HepG2 (cell line): ENCODE data around the gene CCDC57. TPM values are rescaled to one million over a fixed set of nuclear protein-coding genes. Genes with fewer than 3 reads are reported as not detected.

Experiments used
- ATAC-seq: fragments of 200-7000 bp; cut with Tn5 transposase; 3 replicates; pipeline ENCODE4 v1.9.1; 2020; ENCODE audit warnings: mild to moderate bottlenecking, moderate library complexity
- Bru-seq: library from RNA; stranded (reverse); fragments of 400-500 nt; gene quantifications from one replicate; lab custom pipeline; 2021; lab: Mats Ljungman, UMichigan
- BruChase-seq, 2 experiments: library from RNA; stranded (reverse); fragments of 400-500 nt; gene quantifications; one replicate each; lab custom pipeline; 2021; lab: Mats Ljungman, UMichigan
- BruUV-seq: library from RNA; stranded (reverse); fragments of 400-500 nt; replicated peaks from 2 replicates; lab custom pipeline; 2021; lab: Mats Ljungman, UMichigan
- CTCF ChIA-PET: fragments of 300-600 bp; formaldehyde crosslinking; extraction: SDS; loops from one replicate; lab custom pipeline; 2021; ENCODE audit warnings: low total read pairs, inconsistent platforms, low intra/inter-chr PET ratio; lab: Yijun Ruan, JAX
- POLR2A ChIA-PET: fragments of 350-600 bp; sonication (Branson Sonifier 250); formaldehyde crosslinking; loops from one replicate; lab custom pipeline; 2020; ENCODE audit warnings: antibody characterized with exemption, inconsistent platforms; lab: Yijun Ruan, JAX
- DNase-seq: peaks from one replicate; pipeline ENCODE4 v3.0.0-alpha.2; 2015; ENCODE audit warnings: low spot score
- FAIRE-seq: peaks from 3 replicates; lab custom pipeline; 2011; peaks lifted over from hg19 to GRCh38; lab: Jason Lieb, UNC
- H2AFZ ChIP-seq: one replicate; pipeline ENCODE4 v1.6.1; 2011; ENCODE audit warnings: low read length, inconsistent platforms
- H3K27ac ChIP-seq: fragments of 300-600 bp; 3 replicates; pipeline ENCODE4 v1.8.0; 2011; ENCODE audit warnings: mixed run types, mild to moderate bottlenecking, mixed read lengths, low read length, inconsistent platforms; ENCODE audit not compliant: insufficient read depth; ENCODE audit errors: extremely low read length
- H3K27me3 ChIP-seq, 2 experiments: fragments of 200-600 bp in 1 of 2; 2 replicates in 1 of 2; 3 replicates in 1 of 2; pipeline versions ENCODE4 v1.6.0 to v1.8.0; 2011; ENCODE audit warnings: low read length in 2 of 2, mild to moderate bottlenecking in 2 of 2, moderate library complexity in 2 of 2, inconsistent platforms in 1 of 2; ENCODE audit not compliant: insufficient read depth in 2 of 2, control insufficient read depth in 1 of 2
- H3K36me3 ChIP-seq, 2 experiments: fragments of 200-600 bp in 1 of 2; replicated peaks in 1 of 2; 2 replicates in 1 of 2; 3 replicates in 1 of 2; pipeline versions ENCODE4 v1.5.1 to v1.8.0; 2011; ENCODE audit warnings: low read length in 2 of 2, inconsistent platforms in 1 of 2; ENCODE audit not compliant: insufficient read depth in 2 of 2, control insufficient read depth in 1 of 2
- H3K4me1 ChIP-seq: 2 replicates; pipeline ENCODE4 v1.5.1; 2012; ENCODE audit warnings: low read length, inconsistent platforms; ENCODE audit not compliant: insufficient read depth
- H3K4me2 ChIP-seq: 2 replicates; pipeline ENCODE4 v1.6.0; 2011; ENCODE audit warnings: low read depth, low read length, inconsistent platforms
- H3K4me3 ChIP-seq, 3 experiments: fragments of 200-600 bp in 1 of 3; sonication (generic), shearing (Covaris generic) in 1 of 3; replicated peaks in 1 of 3; 2 replicates each; pipeline ENCODE4 v1.5.1; 2011 to 2016; ENCODE audit warnings: low read length in 3 of 3, inconsistent platforms in 2 of 3, low read depth in 2 of 3, mild to moderate bottlenecking in 2 of 3, control low read depth in 1 of 3, mixed read lengths in 1 of 3; ENCODE audit not compliant: insufficient read depth in 1 of 3
- H3K79me2 ChIP-seq: one replicate; pipeline ENCODE4 v1.6.1; 2011; ENCODE audit warnings: low read length, inconsistent platforms; ENCODE audit not compliant: insufficient read depth
- H3K9ac ChIP-seq: 2 replicates; pipeline ENCODE4 v1.6.0; 2011; ENCODE audit warnings: mild to moderate bottlenecking, low read depth, low read length, inconsistent platforms; ENCODE audit not compliant: insufficient read depth
- H3K9me3 ChIP-seq: 2 replicates; pipeline ENCODE4 v1.5.1; 2012; ENCODE audit warnings: mild to moderate bottlenecking, low read length
- H4K20me1 ChIP-seq: 2 replicates; pipeline ENCODE4 v1.6.0; 2011; ENCODE audit warnings: inconsistent platforms, mild to moderate bottlenecking, low read length, moderate library complexity; ENCODE audit not compliant: insufficient read depth
- ATF1 ChIP-seq: IDR thresholded peaks from 2 replicates; pipeline ENCODE4 v1.6.1; 2016; ENCODE audit warnings: mild to moderate bottlenecking, control low read depth
- EP300 ChIP-seq, 3 experiments: sonication (generic) in 1 of 3; formaldehyde crosslinking in 1 of 3; IDR thresholded peaks; 2 replicates each; pipeline versions ENCODE4 v1.5.1 to v1.6.1; 2011 to 2020; ENCODE audit warnings: low read depth in 2 of 3, low read length in 2 of 3, borderline replicate concordance in 1 of 3, improper control_type of control experiment in 1 of 3, mild to moderate bottlenecking in 1 of 3, missing genetic modification reagents in 1 of 3, moderate library complexity in 1 of 3
- NFE2L2 ChIP-seq: fragments of 150-350 bp; IDR thresholded peaks from 2 replicates; pipeline ENCODE4 v1.6.1; 2014; ENCODE audit warnings: low read length
- PCBP1 ChIP-seq: fragments of 200-400 bp; formaldehyde crosslinking; IDR thresholded peaks from 2 replicates; pipeline ENCODE4 v1.6.1; 2017; ENCODE audit warnings: mild to moderate bottlenecking, low read depth, low read length, borderline replicate concordance
- TGIF2 ChIP-seq: IDR thresholded peaks from 2 replicates; pipeline ENCODE4 v1.6.1; 2016; ENCODE audit warnings: control low read depth, missing compliant biosample characterization
- ZNF136 ChIP-seq: sonication (generic); formaldehyde crosslinking; IDR thresholded peaks from 2 replicates; pipeline ENCODE4 v1.8.1; 2022; ENCODE audit warnings: low read depth, mild to moderate bottlenecking, moderate library complexity, missing genetic modification reagents
- ZNF18 ChIP-seq: sonication (generic); formaldehyde crosslinking; IDR thresholded peaks from 2 replicates; pipeline ENCODE4 v1.8.0; 2022; ENCODE audit warnings: mild to moderate bottlenecking, missing genetic modification reagents; ENCODE audit not compliant: insufficient replicate concordance
- ZNF207 ChIP-seq: fragments of 450-650 bp; IDR thresholded peaks from 2 replicates; pipeline ENCODE4 v1.6.1; 2016; ENCODE audit warnings: antibody characterized with exemption, borderline replicate concordance
- ZNF768 ChIP-seq: sonication (generic); formaldehyde crosslinking; IDR thresholded peaks from 2 replicates; pipeline ENCODE4 v1.4.0; 2020; ENCODE audit warnings: missing genetic modification reagents
- WGBS: methylation state at CpG from one replicate; pipeline ENCODE4 v1.1.6; 2017; ENCODE audit warnings: low lambda C conversion rate; 5-methylcytosine and 5-hydroxymethylcytosine counted together
- in situ Hi-C: cut with HindIII; loops from 2 replicates; pipeline ENCODE4 v1.10.0; 2017; ENCODE audit warnings: low pct_unique_long_range_greater_than_20kb; ENCODE audit not compliant: extremely low pct_ligation_motif_present
- intact Hi-C: fragments of 100-400 bp; cut with micrococcal nuclease; formaldehyde crosslinking; loops from one replicate; pipeline ENCODE4 v1.10.0; 2022; ENCODE audit not compliant: unreplicated experiment
- long read RNA-seq, 2 experiments: library from RNA in 1 of 2; library from polyadenylated mRNA in 1 of 2; stranded (forward) in 1 of 2; unstranded in 1 of 2; transcript quantifications; one replicate each; pipeline ENCODE4 v2.0.0, GENCODE V29; 2019 to 2022
- polyA minus RNA-seq, 3 experiments: library from RNA; depleted of rRNA, polyadenylated mRNA; stranded (reverse); fragments of >200 nt; gene quantifications; 2 replicates each; pipeline ENCODE4 v1.2.3, GENCODE V29; 2011; ENCODE audit warnings: low replicate concordance in 1 of 3
- polyA plus RNA-seq, 8 experiments: library from polyadenylated mRNA; depleted of rRNA in 3 of 8; stranded (reverse) in 7 of 8; unstranded in 1 of 8; fragments of >200 nt; fragmentation: Illumina TruSeq in 4 of 8; extraction: Trizol in 4 of 8; gene quantifications; 2 replicates each; pipeline versions ENCODE4 v1.2.1 to v1.2.3, GENCODE V29; 2011 to 2016; ENCODE audit warnings: low read depth in 4 of 8, missing spikeins in 1 of 8, mixed read lengths in 1 of 8; ENCODE audit not compliant: insufficient read depth in 1 of 8
- total RNA-seq, 5 experiments: library from RNA; depleted of rRNA; stranded (reverse); fragments of >200 nt; fragmentation: Illumina TruSeq; extraction: Trizol; gene quantifications; 2 replicates each; pipeline ENCODE4 v1.2.3, GENCODE V29; 2016; ENCODE audit warnings: low read depth in 1 of 5

The CCDC57 gene, protein sequence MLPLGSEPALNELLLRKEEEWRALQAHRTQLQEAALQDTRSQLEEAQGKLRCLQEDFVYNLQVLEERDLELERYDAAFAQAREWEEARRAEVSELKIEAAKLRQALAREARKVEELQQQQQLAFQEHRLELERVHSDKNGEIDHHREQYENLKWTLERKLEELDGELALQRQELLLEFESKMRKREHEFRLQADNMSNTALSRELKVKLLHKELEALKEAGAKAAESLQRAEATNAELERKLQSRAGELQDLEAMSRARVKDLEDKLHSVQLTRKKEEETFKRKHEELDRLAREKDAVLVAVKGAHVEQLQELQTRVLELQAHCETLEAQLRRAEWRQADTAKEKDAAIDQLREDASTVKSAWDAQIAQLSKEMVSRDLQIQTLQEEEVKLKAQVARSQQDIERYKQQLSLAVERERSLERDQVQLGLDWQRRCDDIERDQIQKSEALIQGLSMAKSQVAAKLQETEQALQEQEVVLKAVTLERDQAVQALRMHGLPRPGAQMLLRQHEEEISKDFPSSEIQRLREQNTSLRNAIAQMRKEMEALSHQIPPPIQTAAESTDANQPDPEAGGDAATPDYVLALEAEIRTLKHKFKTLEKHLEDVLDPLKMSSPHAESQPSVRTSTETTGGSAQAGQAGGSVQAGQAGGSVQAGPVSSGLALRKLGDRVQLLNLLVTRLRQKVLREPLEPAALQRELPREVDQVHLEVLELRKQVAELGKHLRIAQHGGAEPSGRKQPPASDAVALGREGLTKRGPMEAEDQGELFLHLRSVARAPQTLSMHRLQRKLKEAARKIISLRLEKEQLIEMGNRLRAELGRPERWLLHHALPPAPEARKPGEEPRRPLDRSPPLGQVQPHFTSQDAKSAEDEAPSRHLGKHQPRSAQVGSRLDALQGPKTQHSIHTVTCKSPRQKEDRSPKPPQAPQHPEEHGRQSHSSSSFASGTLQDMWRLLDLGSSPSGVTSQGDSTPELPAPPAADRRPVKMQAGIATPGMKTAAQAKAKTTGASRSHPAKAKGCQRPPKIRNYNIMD
- total RNA-seq (2016; rRNA removed; fragmentation: Illumina TruSeq; extraction: Trizol) (54.8 and 59.9 TPM in 2 replicates), polyA plus RNA-seq (2011; rRNA removed) (59.3 and 69.8 TPM in 2 replicates), polyA minus RNA-seq (2011; rRNA and poly(A)+ RNA removed; ENCODE audit: low replicate concordance) (23.1 and 32.6 TPM in 2 replicates), Bru-seq, nascent RNA (percentile 49 among the genes with signal in this experiment), BruChase-seq, experiment 1, labeled RNA remaining after a 6-hour chase (percentile 55 among the genes with signal in this experiment), BruChase-seq, experiment 2, labeled RNA remaining after a 2-hour chase (percentile 55 among the genes with signal in this experiment)
- total RNA-seq (2016; cell fraction: cytosol; rRNA removed; fragmentation: Illumina TruSeq; extraction: Trizol; ENCODE audit: low read depth), result 85.1 and 122 TPM in 2 replicates
- total RNA-seq (2016; cell fraction: insoluble cytoplasmic fraction; rRNA removed; fragmentation: Illumina TruSeq; extraction: Trizol), result 54.5 and 62.8 TPM in 2 replicates
- total RNA-seq (2016; cell fraction: membrane; rRNA removed; fragmentation: Illumina TruSeq; extraction: Trizol), result 78.3 and 105 TPM in 2 replicates
- 40.6 and 45.1 TPM in 2 replicates for total RNA-seq (2016; cell fraction: nucleus; rRNA removed; fragmentation: Illumina TruSeq; extraction: Trizol)
- 59.9 and 140 TPM in 2 replicates for polyA plus RNA-seq (2011; cell fraction: cytosol; rRNA removed)
- 103 and 130 TPM in 2 replicates for polyA plus RNA-seq (2011; cell fraction: nucleus; rRNA removed)
- polyA plus RNA-seq (2012), result 48.8 and 63.7 TPM in 2 replicates
- 113 and 149 TPM in 2 replicates for polyA plus RNA-seq (2016; cell fraction: cytosol; fragmentation: Illumina TruSeq; extraction: Trizol; ENCODE audit: low read depth)
- 62.5 and 66.4 TPM in 2 replicates for polyA plus RNA-seq (2016; cell fraction: insoluble cytoplasmic fraction; fragmentation: Illumina TruSeq; extraction: Trizol; ENCODE audit: low read depth)
- 95.1 and 110 TPM in 2 replicates for polyA plus RNA-seq (2016; cell fraction: membrane; fragmentation: Illumina TruSeq; extraction: Trizol; ENCODE audit: low read depth)
- polyA plus RNA-seq (2016; cell fraction: nucleus; fragmentation: Illumina TruSeq; extraction: Trizol; ENCODE audit: insufficient read depth, low read depth), result 121 and 124 TPM in 2 replicates
- polyA minus RNA-seq (2011; cell fraction: cytosol; rRNA and poly(A)+ RNA removed), result 18.1 and 19.8 TPM in 2 replicates
- 27.6 and 37.2 TPM in 2 replicates for polyA minus RNA-seq (2011; cell fraction: nucleus; rRNA and poly(A)+ RNA removed)
- long read RNA-seq, experiment 1, transcript CCDC57-219 (2 exons, 513 nt), result major isoform, 43 of 55 reads
- long read RNA-seq, experiment 1, partial matches to known transcripts, result 0 of 55 reads
- long read RNA-seq, experiment 1, other reads (novel, unspliced or antisense), result 12 of 55 reads
- long read RNA-seq, experiment 2, transcript CCDC57-219 (2 exons, 513 nt), result major isoform, 64 of 89 reads
- long read RNA-seq, experiment 2, partial matches to known transcripts, result 9 of 89 reads
- long read RNA-seq, experiment 2, other reads (novel, unspliced or antisense), result 16 of 89 reads

DNA sequence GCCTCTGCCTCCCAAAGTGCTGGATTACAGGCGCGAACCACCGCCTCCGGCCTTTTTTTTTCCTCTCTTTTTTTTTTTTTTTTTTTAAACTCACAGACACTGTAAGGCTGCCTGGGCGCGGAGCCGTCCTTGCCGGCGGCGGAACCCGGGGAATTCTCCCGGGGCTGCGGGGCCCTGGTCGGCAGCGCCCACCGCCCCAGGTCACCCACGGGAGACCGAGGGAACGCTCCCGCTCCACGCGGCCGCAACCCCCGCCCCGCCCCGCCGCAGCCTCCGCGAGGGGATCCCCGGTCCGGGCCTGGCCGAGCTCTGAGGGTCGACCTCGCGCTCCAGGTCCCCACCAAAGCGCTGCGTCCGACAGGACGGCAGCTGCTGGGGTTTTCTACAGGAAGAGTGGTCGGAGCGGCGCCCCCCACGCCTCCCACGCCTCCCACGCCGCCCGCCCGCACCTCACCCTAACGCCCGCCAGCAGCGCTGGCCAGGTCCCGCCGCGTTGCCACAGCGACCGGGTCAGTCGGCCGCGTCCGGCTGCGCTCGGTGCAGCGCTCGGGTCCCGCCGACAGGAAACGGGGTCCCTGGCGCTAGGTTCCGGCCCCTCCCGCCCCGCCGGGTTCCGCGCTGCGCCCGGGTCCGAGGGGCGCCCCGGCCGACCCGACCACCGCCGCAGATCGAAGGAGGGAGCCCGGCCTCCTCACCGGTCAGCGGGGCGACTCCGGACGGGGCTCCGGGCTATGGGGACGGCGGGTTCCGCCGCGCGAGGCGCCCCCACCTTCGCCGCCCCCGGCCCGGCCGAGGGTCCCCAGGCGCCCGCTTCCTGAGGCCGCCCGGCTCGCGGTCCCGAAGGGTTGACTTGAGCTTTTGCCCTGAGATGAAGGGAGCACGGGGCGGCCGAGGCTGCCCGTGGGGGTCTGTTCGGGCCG, at the start of gene CCDC57:
Gene CCDC57, minus strand, starts transcription at position 512 of the 920 bp plus-strand sequence. CDS start 10,898 bp downstream, outside the sequence.
- ChIA-PET POLR2A (interaction anchor here (1.0 to 11.8 kb wide), 5 partner anchors 13 to 134 kb away, joined by 3 to 117 read pairs (median 9); partner anchors contain the start of gene SLC16A3), CTCF (no interaction called here)
- intact Hi-C loops, result no loop called here
- peak; percentile 61 for DNase-seq
- ATAC-seq, result peak; percentile 65
- no peak within 1 kb of the TSS for H2AFZ ChIP-seq
- 0 out of 5 replicates have a peak, but pooled peaks cover 0 to 2% of the 10 kb centered on the region in 2 experiments for H3K36me3 ChIP-seq
- peak within 1 kb of the TSS; percentile 93 for H3K4me2 ChIP-seq
- H3K27ac ChIP-seq, result peak within 1 kb of the TSS; percentile 63
- H3K79me2 ChIP-seq, result peaks cover 6% of the 10 kb centered on the region
- H4K20me1 ChIP-seq, result no peaks in the 10 kb centered on the region
- H3K4me1 ChIP-seq, result peaks cover 54% of the 10 kb centered on the region
- H3K27me3 ChIP-seq, result no peaks in the 10 kb centered on the region
- no peaks in the 10 kb centered on the region for H3K9me3 ChIP-seq
- peak within 1 kb of the TSS; percentile 82 for H3K9ac ChIP-seq
- in situ Hi-C loops, result no loop called here
- no peak for FAIRE-seq
- peak within 1 kb of the TSS; percentile 87 to 98 (median 92) for H3K4me3 ChIP-seq
- no TSS peak for BruUV-seq
- under 1% methylated on average over 19 of the region's 116 CpGs for WGBS
- TF ChIP-seq ZNF768 (CRISPR knock-in tag), result peak; percentile 77
- no peak for TF ChIP-seq NFE2L2
- no peak for TF ChIP-seq ATF1 (CRISPR knock-in tag)
- TF ChIP-seq EP300 (IDR thresholded peaks at IDR 0.05; ENCODE audit: low read depth in 2 of 2, low read length in 2 of 2), result peak; percentile 20 to 23; a peak in 2 of 4 replicates
- TF ChIP-seq EP300 (CRISPR knock-in tag; IDR thresholded peaks at IDR 0.05; ENCODE audit: borderline replicate concordance), result no peak
- no peak for TF ChIP-seq TGIF2 (CRISPR knock-in tag)
- peak; percentile 54 for TF ChIP-seq ZNF18 (CRISPR knock-in tag)
- no peak for TF ChIP-seq ZNF136
- TF ChIP-seq PCBP1, result no peak
- no peak for TF ChIP-seq ZNF207
